K562 (cell line): Measurements from ENCODE around the gene ADRM1. TPM values are rescaled to one million over a fixed set of nuclear protein-coding genes. Genes with fewer than 3 reads are reported as not detected.

Source experiments
- HINFP ChIP-seq: fragments of 450-650 bp; conservative IDR thresholded peaks from 2 replicates; pipeline ENCODE4 v1.6.1; 2016; ENCODE audit warnings: missing genetic modification characterization, low read depth, mild to moderate bottlenecking, control low read depth, missing compliant biosample characterization
- IFI16 ChIP-seq: fragments of 250-450 bp; sonication (Bioruptor Pico); IDR thresholded peaks from 2 replicates; pipeline ENCODE4 v2.1.2; 2022; ENCODE audit warnings: mild to moderate bottlenecking, inconsistent platforms
- MTA3 ChIP-seq: fragments of 450-650 bp; formaldehyde crosslinking; IDR thresholded peaks from 2 replicates; pipeline ENCODE4 v1.6.1; 2017; ENCODE audit warnings: mild to moderate bottlenecking, borderline replicate concordance
- PYGO2 ChIP-seq: fragments of 450-650 bp; IDR thresholded peaks from 2 replicates; pipeline ENCODE4 v1.6.1; 2016; ENCODE audit warnings: mild to moderate bottlenecking, missing genetic modification characterization, moderate library complexity, missing compliant biosample characterization
- SP2 ChIP-seq: IDR thresholded peaks from 2 replicates; pipeline ENCODE4 v1.6.1; 2011; ENCODE audit warnings: mild to moderate bottlenecking, low read depth, low read length, moderate library complexity; ENCODE audit not compliant: poor library complexity, severe bottlenecking; ENCODE audit errors: extremely low read depth
- ZNF695 ChIP-seq: fragments of 450-650 bp; formaldehyde crosslinking; IDR thresholded peaks from 2 replicates; pipeline ENCODE4 v1.4.0; 2020; ENCODE audit warnings: mild to moderate bottlenecking, moderate library complexity
- polyA plus RNA-seq, 8 experiments: library from polyadenylated mRNA; depleted of rRNA in 4 of 8; stranded (reverse) in 5 of 8; unstranded in 3 of 8; fragments of >200 nt; fragmentation: Nextera tagmentation in 2 of 8; fragmentation: Illumina TruSeq in 1 of 8; extraction: Ambion mirVana in 2 of 8; extraction: Trizol in 1 of 8; gene quantifications; 2 replicates each; pipeline versions ENCODE4 v1.2.1 to v1.2.3, GENCODE V29; 2011 to 2014; ENCODE audit warnings: inconsistent platforms in 1 of 8, missing spikeins in 1 of 8
- total RNA-seq, 7 experiments: library from RNA; depleted of rRNA in 6 of 7; stranded (reverse); fragments of >200 nt in 6 of 7; fragmentation: Illumina TruSeq in 2 of 7; extraction: Trizol in 2 of 7; gene quantifications; 2 replicates each; pipeline versions ENCODE4 v1.2.1 to v1.2.3, GENCODE V29; 2011 to 2021; ENCODE audit warnings: low replicate concordance in 1 of 7
- TF ChIP-seq, protein P1 (sequence below): sonication (generic); formaldehyde crosslinking; IDR thresholded peaks from 2 replicates; pipeline ENCODE4 v1.8.0; 2022; ENCODE audit warnings: missing genetic modification reagents, mild to moderate bottlenecking, borderline replicate concordance
- TF ChIP-seq, protein P2 (sequence below): fragments of 450-650 bp; IDR thresholded peaks from 2 replicates; pipeline ENCODE4 v1.6.1; 2018; ENCODE audit not compliant: partially characterized antibody

The ADRM1 gene
- total and polyA plus RNA-seq, 9 of the 15 experiments (the other 6 are each of a cell fraction or from before 2014, with no cell fraction given), result 5.0 to 223 (median 67.4) TPM

DNA sequence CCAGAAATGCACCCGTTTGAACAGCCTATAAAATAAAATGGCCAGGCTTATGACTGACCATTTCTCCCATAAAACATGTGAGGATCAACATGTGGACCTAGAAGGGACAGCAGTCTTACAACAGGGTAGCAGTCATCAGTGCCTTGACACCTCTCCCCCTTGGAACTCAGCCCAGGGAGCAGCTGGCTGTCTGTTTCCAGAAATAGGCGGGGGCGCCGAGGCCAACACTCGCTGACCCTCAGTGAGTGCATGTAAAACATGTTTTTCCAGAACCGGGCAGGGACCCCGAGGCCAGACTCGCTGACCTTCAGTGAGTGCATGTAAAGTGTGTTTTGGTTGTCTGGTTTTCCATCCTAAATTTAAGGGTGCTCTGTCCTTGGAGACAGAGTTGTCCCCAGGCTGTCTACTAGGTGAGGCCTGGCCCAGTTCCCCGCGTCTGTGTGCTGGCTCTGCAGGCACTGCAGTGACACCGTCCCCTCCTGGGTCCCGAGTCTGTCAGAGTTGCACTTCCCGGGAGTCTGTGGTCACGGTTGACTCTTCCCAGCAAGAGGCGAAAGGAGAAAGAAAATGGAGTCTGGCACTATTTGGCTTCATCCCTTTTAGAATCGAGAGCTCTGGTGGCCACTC is 19.8 kb upstream of the ADRM1 start (continued):
- TF ChIP-seq HINFP, result no peak
- TF ChIP-seq MTA3, result no peak
- TF ChIP-seq ZNF695, result no peak
- no peak for TF ChIP-seq PYGO2 (tag)
- TF ChIP-seq IFI16 (CRISPR knock-in tag), result no peak
- TF ChIP-seq, protein P1, sequence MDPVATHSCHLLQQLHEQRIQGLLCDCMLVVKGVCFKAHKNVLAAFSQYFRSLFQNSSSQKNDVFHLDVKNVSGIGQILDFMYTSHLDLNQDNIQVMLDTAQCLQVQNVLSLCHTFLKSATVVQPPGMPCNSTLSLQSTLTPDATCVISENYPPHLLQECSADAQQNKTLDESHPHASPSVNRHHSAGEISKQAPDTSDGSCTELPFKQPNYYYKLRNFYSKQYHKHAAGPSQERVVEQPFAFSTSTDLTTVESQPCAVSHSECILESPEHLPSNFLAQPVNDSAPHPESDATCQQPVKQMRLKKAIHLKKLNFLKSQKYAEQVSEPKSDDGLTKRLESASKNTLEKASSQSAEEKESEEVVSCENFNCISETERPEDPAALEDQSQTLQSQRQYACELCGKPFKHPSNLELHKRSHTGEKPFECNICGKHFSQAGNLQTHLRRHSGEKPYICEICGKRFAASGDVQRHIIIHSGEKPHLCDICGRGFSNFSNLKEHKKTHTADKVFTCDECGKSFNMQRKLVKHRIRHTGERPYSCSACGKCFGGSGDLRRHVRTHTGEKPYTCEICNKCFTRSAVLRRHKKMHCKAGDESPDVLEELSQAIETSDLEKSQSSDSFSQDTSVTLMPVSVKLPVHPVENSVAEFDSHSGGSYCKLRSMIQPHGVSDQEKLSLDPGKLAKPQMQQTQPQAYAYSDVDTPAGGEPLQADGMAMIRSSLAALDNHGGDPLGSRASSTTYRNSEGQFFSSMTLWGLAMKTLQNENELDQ (CRISPR knock-in tag), result no peak
- no peak for TF ChIP-seq SP2
- TF ChIP-seq, protein P2, sequence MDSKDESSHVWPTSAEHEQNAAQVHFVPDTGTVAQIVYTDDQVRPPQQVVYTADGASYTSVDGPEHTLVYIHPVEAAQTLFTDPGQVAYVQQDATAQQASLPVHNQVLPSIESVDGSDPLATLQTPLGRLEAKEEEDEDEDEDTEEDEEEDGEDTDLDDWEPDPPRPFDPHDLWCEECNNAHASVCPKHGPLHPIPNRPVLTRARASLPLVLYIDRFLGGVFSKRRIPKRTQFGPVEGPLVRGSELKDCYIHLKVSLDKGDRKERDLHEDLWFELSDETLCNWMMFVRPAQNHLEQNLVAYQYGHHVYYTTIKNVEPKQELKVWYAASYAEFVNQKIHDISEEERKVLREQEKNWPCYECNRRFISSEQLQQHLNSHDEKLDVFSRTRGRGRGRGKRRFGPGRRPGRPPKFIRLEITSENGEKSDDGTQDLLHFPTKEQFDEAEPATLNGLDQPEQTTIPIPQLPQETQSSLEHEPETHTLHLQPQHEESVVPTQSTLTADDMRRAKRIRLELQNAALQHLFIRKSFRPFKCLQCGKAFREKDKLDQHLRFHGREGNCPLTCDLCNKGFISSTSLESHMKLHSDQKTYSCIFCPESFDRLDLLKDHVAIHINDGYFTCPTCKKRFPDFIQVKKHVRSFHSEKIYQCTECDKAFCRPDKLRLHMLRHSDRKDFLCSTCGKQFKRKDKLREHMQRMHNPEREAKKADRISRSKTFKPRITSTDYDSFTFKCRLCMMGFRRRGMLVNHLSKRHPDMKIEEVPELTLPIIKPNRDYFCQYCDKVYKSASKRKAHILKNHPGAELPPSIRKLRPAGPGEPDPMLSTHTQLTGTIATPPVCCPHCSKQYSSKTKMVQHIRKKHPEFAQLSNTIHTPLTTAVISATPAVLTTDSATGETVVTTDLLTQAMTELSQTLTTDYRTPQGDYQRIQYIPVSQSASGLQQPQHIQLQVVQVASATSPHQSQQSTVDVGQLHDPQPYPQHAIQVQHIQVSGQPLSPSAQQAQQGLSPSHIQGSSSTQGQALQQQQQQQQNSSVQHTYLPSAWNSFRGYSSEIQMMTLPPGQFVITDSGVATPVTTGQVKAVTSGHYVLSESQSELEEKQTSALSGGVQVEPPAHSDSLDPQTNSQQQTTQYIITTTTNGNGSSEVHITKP, result no peak
